ENCODE data around the gene ARHGAP24. TPM values are rescaled to one million over a fixed set of nuclear protein-coding genes. Genes with fewer than 3 reads are reported as not detected.
"Not testable (repeated sequence)": the region's sequence is repeated elsewhere in the genome, so short reads cannot be mapped to it uniquely, and the experiment has no call there.

The ARHGAP24 gene
- total RNA-seq, 2 donors from 2014 or later = 7.0 TPM; not detected in 1

- Mint-ChIP-seq H3K36me3 (ENCODE audit: low read depth) (no peaks in the 10 kb centered on the region), H3K4me1 (no peaks in the 10 kb centered on the region), H3K27ac (no peak overlapping the region), H3K27me3 (no peaks in the 10 kb centered on the region), H3K4me3 (no peak overlapping the region)
- H3K9me3 ChIP-seq (ENCODE audit: control insufficient read depth, low read length, poor library complexity, severe bottlenecking) = no peaks in the 10 kb centered on the region
- DNase-seq (no peak), ATAC-seq (no peak)
Measured at GRCh38 chr4:85515701-85516100, 40.8 kb downstream of the ARHGAP24 start.

- H3K27me3 Mint-ChIP-seq; H3K4me3 Mint-ChIP-seq; ATAC-seq; H3K36me3 Mint-ChIP-seq (ENCODE audit: low read depth); DNase-seq; H3K9me3 ChIP-seq (ENCODE audit: control insufficient read depth, low read length, poor library complexity, severe bottlenecking); H3K27ac Mint-ChIP-seq; H3K4me1 Mint-ChIP-seq: not testable (repeated sequence)
Measured at GRCh38 chr4:85518526-85518925, 43.6 kb downstream of the ARHGAP24 start.

DNA sequence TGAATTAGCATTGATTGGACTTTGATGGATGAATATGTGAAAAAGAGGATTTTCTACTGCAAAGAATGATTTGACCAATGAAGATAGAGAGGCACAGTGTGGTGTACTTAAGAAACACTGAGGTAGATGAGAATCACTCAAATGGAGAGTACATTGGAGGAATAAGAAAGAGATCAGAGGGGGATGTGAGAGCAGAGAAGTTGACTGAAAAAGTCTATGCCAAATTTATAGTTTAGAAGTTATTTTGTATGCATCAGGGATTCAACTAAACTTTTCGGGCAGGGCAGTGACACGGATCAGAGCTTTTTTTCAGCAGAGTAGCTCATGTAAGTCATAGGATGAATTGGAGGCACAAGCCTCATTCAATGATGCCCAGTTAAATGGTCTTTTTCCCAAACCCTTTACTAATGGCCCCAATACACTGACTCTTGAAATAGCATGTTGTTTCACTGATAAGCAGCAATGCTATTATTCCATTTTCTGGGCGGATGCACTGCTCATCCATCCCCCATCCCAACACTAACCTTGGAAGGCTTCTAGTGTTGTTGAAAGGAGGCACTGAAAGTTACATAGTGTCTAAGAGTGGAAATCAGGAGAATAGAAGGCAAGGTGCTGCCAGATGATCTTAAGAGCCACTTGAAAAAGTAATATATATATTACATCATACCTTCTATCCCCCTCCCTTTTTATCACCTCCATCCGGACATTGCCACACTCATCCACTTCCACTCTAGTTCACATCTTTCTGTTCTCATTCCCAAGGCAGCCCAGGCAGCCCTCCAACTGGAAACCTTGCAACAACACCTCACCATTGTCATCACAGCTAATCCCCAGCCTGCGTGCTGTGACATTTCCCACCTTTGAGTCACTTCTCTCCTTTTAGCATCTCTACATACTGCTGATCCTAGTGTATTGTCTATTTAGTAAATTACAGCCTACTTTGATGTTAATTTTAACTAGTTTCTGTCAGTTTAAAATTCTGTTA lies 46.1 kb downstream of the ARHGAP24 start:
- no peaks in the 10 kb centered on the region for H3K9me3 ChIP-seq (ENCODE audit: control insufficient read depth, low read length, poor library complexity, severe bottlenecking)
- Mint-ChIP-seq H3K27me3 (no peaks in the 10 kb centered on the region), H3K27ac (no peak overlapping the region), H3K36me3 (ENCODE audit: low read depth) (no peaks in the 10 kb centered on the region), H3K4me3 (no peak overlapping the region), H3K4me1 (no peaks in the 10 kb centered on the region)
- DNase-seq = no peak
- ATAC-seq = no peak

GRCh38 chr4:85522277-85522676 lies 47.3 kb downstream of the ARHGAP24 start:
- Mint-ChIP-seq H3K4me3 (no peak overlapping the region), H3K36me3 (ENCODE audit: low read depth) (no peaks in the 10 kb centered on the region), H3K27me3 (no peaks in the 10 kb centered on the region), H3K27ac (no peak overlapping the region), H3K4me1 (no peaks in the 10 kb centered on the region)
- DNase-seq (no peak), ATAC-seq (no peak)
- H3K9me3 ChIP-seq (ENCODE audit: control insufficient read depth, low read length, poor library complexity, severe bottlenecking) = no peaks in the 10 kb centered on the region

DNA sequence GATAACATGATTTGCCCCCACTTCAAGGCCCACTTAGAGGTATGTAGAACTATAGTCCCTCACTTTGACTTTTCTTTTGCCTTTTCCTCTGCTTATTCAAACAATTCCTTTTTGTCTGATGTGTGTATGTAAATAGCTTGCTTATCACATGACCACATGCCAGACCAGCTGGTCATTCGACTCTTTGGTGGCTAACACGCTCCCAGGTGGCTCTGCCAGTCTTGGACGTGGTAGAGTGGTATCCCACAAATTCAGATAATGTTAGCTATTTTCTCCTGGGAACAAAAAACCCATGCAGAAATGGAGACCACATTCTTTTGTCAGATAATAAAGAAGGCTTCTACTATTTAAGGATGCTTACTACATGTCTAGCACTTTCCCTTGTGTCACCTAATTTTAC lies 47.9 kb downstream of the ARHGAP24 start:
- no peaks in the 10 kb centered on the region for H3K36me3 Mint-ChIP-seq (ENCODE audit: low read depth)
- no peak overlapping the region for H3K27ac Mint-ChIP-seq
- no peak for DNase-seq
- no peak overlapping the region for H3K4me3 Mint-ChIP-seq
- H3K27me3 Mint-ChIP-seq = no peaks in the 10 kb centered on the region
- ATAC-seq = no peak
- no peaks in the 10 kb centered on the region for H3K4me1 Mint-ChIP-seq
- no peaks in the 10 kb centered on the region for H3K9me3 ChIP-seq (ENCODE audit: control insufficient read depth, low read length, poor library complexity, severe bottlenecking)

DNA sequence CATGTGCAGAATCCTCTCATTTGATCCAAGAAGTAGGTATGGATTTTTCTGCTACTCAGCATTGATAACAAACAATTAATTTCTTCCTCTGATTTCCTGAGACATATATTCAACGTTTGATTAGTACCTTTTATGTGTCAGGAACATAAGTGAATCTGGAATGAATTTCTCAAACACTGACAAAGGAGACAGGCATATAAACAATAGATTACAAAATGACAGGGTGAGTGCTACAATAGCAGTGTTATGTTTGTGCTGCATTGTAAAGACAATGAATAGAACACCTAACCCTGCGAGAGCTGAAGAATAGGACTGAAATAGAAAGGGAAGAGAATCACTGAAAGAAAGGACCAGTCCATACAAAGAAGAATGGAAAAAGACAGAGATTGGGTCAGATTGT lies 52.9 kb downstream of the ARHGAP24 start:
- Mint-ChIP-seq H3K4me3 (no peak overlapping the region), H3K27me3 (no peaks in the 10 kb centered on the region), H3K27ac (no peak overlapping the region), H3K4me1 (no peaks in the 10 kb centered on the region), H3K36me3 (ENCODE audit: low read depth) (no peaks in the 10 kb centered on the region)
- no peaks in the 10 kb centered on the region for H3K9me3 ChIP-seq (ENCODE audit: control insufficient read depth, low read length, poor library complexity, severe bottlenecking)
- DNase-seq (no peak), ATAC-seq (no peak)

GRCh38 chr4:85531560-85532341 lies 56.8 kb downstream of the ARHGAP24 start:
- Mint-ChIP-seq H3K36me3 (ENCODE audit: low read depth) (no peaks in the 10 kb centered on the region), H3K4me1 (no peaks in the 10 kb centered on the region), H3K27me3 (no peaks in the 10 kb centered on the region), H3K27ac (no peak overlapping the region), H3K4me3 (no peak overlapping the region)
- H3K9me3 ChIP-seq (ENCODE audit: control insufficient read depth, low read length, poor library complexity, severe bottlenecking) = no peaks in the 10 kb centered on the region
- DNase-seq (no peak), ATAC-seq (no peak)

DNA sequence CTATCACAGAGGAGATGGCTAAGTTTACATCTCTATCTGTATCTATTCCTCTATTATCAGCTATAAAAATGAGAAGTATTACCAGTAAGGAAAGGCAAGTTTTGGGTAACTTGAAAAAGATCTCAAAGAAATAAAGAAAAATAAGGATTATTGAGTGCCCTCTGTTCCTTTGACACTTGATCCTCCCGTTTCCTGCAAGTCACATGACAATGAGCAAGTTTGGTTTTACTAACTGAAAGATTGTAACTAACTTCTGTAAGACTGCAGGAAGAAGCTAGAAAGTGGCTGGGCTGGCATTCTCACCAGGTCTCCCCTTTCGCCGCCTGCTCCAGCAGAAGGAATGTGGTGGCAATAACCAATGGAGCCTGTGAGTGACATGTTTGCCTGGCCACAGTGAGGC lies 59.2 kb downstream of the ARHGAP24 start:
- DNase-seq (no peak), ATAC-seq (no peak)
- Mint-ChIP-seq H3K27me3 (no peaks in the 10 kb centered on the region), H3K4me3 (no peak overlapping the region), H3K36me3 (ENCODE audit: low read depth) (no peaks in the 10 kb centered on the region), H3K27ac (no peak overlapping the region), H3K4me1 (no peaks in the 10 kb centered on the region)
- H3K9me3 ChIP-seq (ENCODE audit: control insufficient read depth, low read length, poor library complexity, severe bottlenecking) = no peaks in the 10 kb centered on the region

GRCh38 chr4:85543832-85544231 lies 68.9 kb downstream of the ARHGAP24 start:
- Mint-ChIP-seq H3K27ac (no peak overlapping the region), H3K27me3 (no peaks in the 10 kb centered on the region), H3K36me3 (ENCODE audit: low read depth) (no peaks in the 10 kb centered on the region), H3K4me1 (no peaks in the 10 kb centered on the region), H3K4me3 (no peak overlapping the region)
- DNase-seq (no peak), ATAC-seq (no peak)
- no peaks in the 10 kb centered on the region for H3K9me3 ChIP-seq (ENCODE audit: control insufficient read depth, low read length, poor library complexity, severe bottlenecking)

- ATAC-seq (no peak), DNase-seq (no peak)
- Mint-ChIP-seq H3K4me1 (no peaks in the 10 kb centered on the region), H3K27ac (no peak overlapping the region), H3K36me3 (ENCODE audit: low read depth) (no peaks in the 10 kb centered on the region), H3K27me3 (no peaks in the 10 kb centered on the region), H3K4me3 (no peak overlapping the region)
- no peaks in the 10 kb centered on the region for H3K9me3 ChIP-seq (ENCODE audit: control insufficient read depth, low read length, poor library complexity, severe bottlenecking)
Measured at GRCh38 chr4:85544751-85545150, 69.8 kb downstream of the ARHGAP24 start.

GRCh38 chr4:85548116-85548515 lies 73.2 kb downstream of the ARHGAP24 start:
- H3K36me3 Mint-ChIP-seq (ENCODE audit: low read depth) = no peaks in the 10 kb centered on the region
- ATAC-seq (no peak), DNase-seq (no peak)
- H3K9me3 ChIP-seq (ENCODE audit: control insufficient read depth, low read length, poor library complexity, severe bottlenecking) = no peaks in the 10 kb centered on the region
- H3K4me1 Mint-ChIP-seq = no peaks in the 10 kb centered on the region
- no peaks in the 10 kb centered on the region for H3K27me3 Mint-ChIP-seq
- H3K4me3 Mint-ChIP-seq = no peak overlapping the region
- no peak overlapping the region for H3K27ac Mint-ChIP-seq

- DNase-seq (no peak), ATAC-seq (no peak)
- no peaks in the 10 kb centered on the region for H3K4me1 Mint-ChIP-seq
- H3K27me3 Mint-ChIP-seq = no peaks in the 10 kb centered on the region
- no peaks in the 10 kb centered on the region for H3K9me3 ChIP-seq (ENCODE audit: control insufficient read depth, low read length, poor library complexity, severe bottlenecking)
- no peak overlapping the region for H3K4me3 Mint-ChIP-seq
- no peak overlapping the region for H3K27ac Mint-ChIP-seq
- no peaks in the 10 kb centered on the region for H3K36me3 Mint-ChIP-seq (ENCODE audit: low read depth)
Measured at GRCh38 chr4:85548841-85549240, 73.9 kb downstream of the ARHGAP24 start.

DNA sequence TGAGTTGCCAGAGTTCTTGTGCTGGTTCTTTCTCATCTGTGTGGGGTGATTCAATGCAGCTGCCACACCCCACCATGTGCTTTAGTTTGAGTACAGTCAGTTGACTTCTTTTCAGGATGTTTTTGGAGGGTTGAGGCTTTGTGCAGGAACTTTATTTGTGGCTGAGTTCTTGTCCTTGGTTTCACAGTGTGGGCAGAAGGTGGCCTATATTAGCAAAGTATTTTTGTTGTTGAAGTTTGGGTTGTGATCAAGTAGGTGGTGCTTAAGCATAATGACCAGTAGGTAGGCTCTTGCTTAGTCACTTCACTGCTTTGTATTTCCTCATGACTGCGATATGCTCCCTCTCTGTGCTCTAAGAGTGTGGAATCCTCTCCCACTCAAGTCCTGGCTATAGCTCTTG lies 80.3 kb downstream of the ARHGAP24 start:
- Mint-ChIP-seq H3K27me3 (no peaks in the 10 kb centered on the region), H3K4me1 (no peaks in the 10 kb centered on the region), H3K4me3 (no peak overlapping the region), H3K27ac (no peak overlapping the region), H3K36me3 (ENCODE audit: low read depth) (no peaks in the 10 kb centered on the region)
- ATAC-seq = no peak
- no peaks in the 10 kb centered on the region for H3K9me3 ChIP-seq (ENCODE audit: control insufficient read depth, low read length, poor library complexity, severe bottlenecking)
- DNase-seq = no peak

Measured in T-helper 17 cell (primary cell).